B cell (primary cell): ENCODE data around the gene CALN1. TPM values are rescaled to one million over a fixed set of nuclear protein-coding genes. Genes with fewer than 3 reads are reported as not detected.

ENCODE experiments used
- ATAC-seq: fragments of 200-7000 bp; cut with Tn5 transposase; one replicate; pipeline ENCODE4 v1.10.0; 2021; ENCODE audit warnings: low read depth, mild to moderate bottlenecking, moderate number of reproducible peaks, moderate library complexity
- CTCF ChIA-PET: fragments of 350-600 bp; sonication (Branson Sonifier 250); formaldehyde crosslinking; loops from one replicate; lab custom pipeline; 2021; ENCODE audit warnings: antibody characterized with exemption, inconsistent platforms; lab: Charles Lee
- POLR2A ChIA-PET: fragments of 350-600 bp; sonication (Branson Sonifier 250); formaldehyde crosslinking; loops from one replicate; lab custom pipeline; 2021; ENCODE audit warnings: antibody characterized with exemption; lab: Charles Lee
- DNase-seq: peaks from one replicate; pipeline ENCODE4 v3.0.0; 2013
- H2AFZ ChIP-seq: 2 replicates; pipeline ENCODE4 v1.6.1; 2012; ENCODE audit warnings: mild to moderate bottlenecking, low read depth, low read length; ENCODE audit not compliant: insufficient read depth, poor library complexity, severe bottlenecking
- H3K27ac ChIP-seq, 2 donors: 1 replicate in 1 of 2; 2 replicates in 1 of 2; pipeline ENCODE4 v1.5.1; 2012 to 2013; ENCODE audit warnings: low read length in 2 of 2, mild to moderate bottlenecking in 2 of 2, moderate library complexity in 1 of 2
- H3K27me3 ChIP-seq, 4 experiments: fragments of 200-600 bp in 1 of 4; sonication (generic) in 1 of 4; replicated peaks in 1 of 4; 1 replicate in 2 of 4; 2 replicates in 2 of 4; pipeline versions ENCODE4 v1.6.1 to v1.7.0; 2013 to 2016; ENCODE audit warnings: low read length in 3 of 4, mild to moderate bottlenecking in 2 of 4, mixed read lengths in 1 of 4, moderate library complexity in 1 of 4; ENCODE audit not compliant: insufficient read depth in 4 of 4, control insufficient read depth in 3 of 4; ENCODE audit errors: control extremely low read depth in 1 of 4
- H3K36me3 ChIP-seq, 2 experiments: replicated peaks in 1 of 2; 1 replicate in 1 of 2; 2 replicates in 1 of 2; pipeline versions ENCODE4 v1.6.1 to v1.7.1; 2013; ENCODE audit warnings: low read length in 1 of 2; ENCODE audit not compliant: insufficient read depth in 2 of 2, control insufficient read depth in 1 of 2; ENCODE audit errors: control extremely low read depth in 1 of 2, extremely low read depth in 1 of 2
- H3K4me1 ChIP-seq, 2 donors: fragments of 200-600 bp in 1 of 2; sonication (generic) in 1 of 2; 1 replicate in 1 of 2; 2 replicates in 1 of 2; pipeline versions ENCODE4 v1.5.1 to v1.6.1; 2013 to 2017; ENCODE audit warnings: low read length in 2 of 2; ENCODE audit not compliant: control insufficient read depth in 2 of 2, insufficient read depth in 2 of 2
- H3K4me2 ChIP-seq: replicated peaks from 2 replicates; pipeline ENCODE3; 2012; ENCODE audit warnings: mild to moderate bottlenecking, low read depth, low read length; ENCODE audit not compliant: poor library complexity, severe bottlenecking
- H3K4me3 ChIP-seq, 5 experiments: fragments of 200-600 bp in 1 of 5; sonication (generic) in 1 of 5; 1 replicate in 3 of 5; 2 replicates in 2 of 5; pipeline versions ENCODE4 v1.5.1 to v1.7.0; 2011 to 2016; ENCODE audit warnings: low read length in 4 of 5, mild to moderate bottlenecking in 4 of 5, low read depth in 2 of 5, control low read depth in 1 of 5, moderate library complexity in 1 of 5; ENCODE audit not compliant: insufficient read depth in 1 of 5; ENCODE audit errors: control extremely low read depth in 1 of 5, extremely low read depth in 1 of 5
- H3K79me2 ChIP-seq: fragments of 200-600 bp; sonication (generic); one replicate; pipeline ENCODE4 v1.6.0; 2016; ENCODE audit warnings: low read length; ENCODE audit not compliant: control insufficient read depth, insufficient read depth
- H3K9ac ChIP-seq: fragments of 200-600 bp; sonication (generic); 2 replicates; pipeline ENCODE4 v1.6.1; 2017; ENCODE audit warnings: mild to moderate bottlenecking, low read length, moderate library complexity
- H3K9me3 ChIP-seq, 3 donors: one replicate each; pipeline versions ENCODE4 v1.6.1 to v1.7.1; 2013; ENCODE audit warnings: low read length in 2 of 3; ENCODE audit not compliant: control insufficient read depth in 2 of 3, insufficient read depth in 1 of 3; ENCODE audit errors: control extremely low read depth in 1 of 3
- H4K20me1 ChIP-seq: 2 replicates; pipeline ENCODE4 v1.6.0; 2012; ENCODE audit warnings: mild to moderate bottlenecking, low read length; ENCODE audit not compliant: insufficient read depth, control insufficient read depth, poor library complexity, severe bottlenecking
- H3K27ac Mint-ChIP-seq: one replicate; pipeline ENCODE4 v1.8.0; 2021; ENCODE audit warnings: mixed read lengths
- H3K27me3 Mint-ChIP-seq: one replicate; pipeline ENCODE4 v1.8.0; 2021; ENCODE audit warnings: mixed read lengths
- H3K4me1 Mint-ChIP-seq: one replicate; pipeline ENCODE4 v1.8.0; 2021; ENCODE audit warnings: mixed read lengths
- H3K4me3 Mint-ChIP-seq: one replicate; pipeline ENCODE4 v1.8.0; 2021; ENCODE audit warnings: mixed read lengths
- H3K9me3 Mint-ChIP-seq: one replicate; pipeline ENCODE4 v1.8.0; 2022; ENCODE audit warnings: mixed read lengths; ENCODE audit not compliant: insufficient read depth
- EZH2 ChIP-seq: IDR thresholded peaks from 2 replicates; pipeline ENCODE4 v1.6.1; 2012; ENCODE audit warnings: borderline replicate concordance, low read depth, mild to moderate bottlenecking, moderate library complexity, low read length; ENCODE audit not compliant: insufficient read depth, poor library complexity, severe bottlenecking
- WGBS: methylation state at CpG from one replicate; pipeline ENCODE4 v1.1.5; 2013; ENCODE audit warnings: missing lambda C conversion rate; ENCODE audit not compliant: insufficient coverage; 5-methylcytosine and 5-hydroxymethylcytosine counted together
- intact Hi-C: fragments of 100-400 bp; cut with micrococcal nuclease; formaldehyde crosslinking; loops from one replicate; pipeline ENCODE4 v1.10.0; 2022
- polyA plus RNA-seq: library from polyadenylated mRNA; depleted of rRNA; stranded (reverse); fragments of >200 nt; gene quantifications from 2 replicates; pipeline ENCODE4 v1.2.3, GENCODE V29; 2012
- total RNA-seq, 2 donors: library from RNA; stranded (reverse); fragments of 120-200 nt in 1 of 2; gene quantifications; 1 replicate in 1 of 2; 2 replicates in 1 of 2; pipeline versions ENCODE4 v1.2.3 to v1.2.4, GENCODE V29; 2013 to 2022
- TF ChIP-seq, protein P1 (sequence below): fragments of 200-600 bp; IDR thresholded peaks from one replicate; pipeline ENCODE4 v1.8.0; 2022; ENCODE audit warnings: antibody characterized with exemption, mild to moderate bottlenecking

The CALN1 gene
- total and polyA plus RNA-seq, 2 donors (not counting 1 experiment from before 2014, with no cell fraction given), result not detected

DNA sequence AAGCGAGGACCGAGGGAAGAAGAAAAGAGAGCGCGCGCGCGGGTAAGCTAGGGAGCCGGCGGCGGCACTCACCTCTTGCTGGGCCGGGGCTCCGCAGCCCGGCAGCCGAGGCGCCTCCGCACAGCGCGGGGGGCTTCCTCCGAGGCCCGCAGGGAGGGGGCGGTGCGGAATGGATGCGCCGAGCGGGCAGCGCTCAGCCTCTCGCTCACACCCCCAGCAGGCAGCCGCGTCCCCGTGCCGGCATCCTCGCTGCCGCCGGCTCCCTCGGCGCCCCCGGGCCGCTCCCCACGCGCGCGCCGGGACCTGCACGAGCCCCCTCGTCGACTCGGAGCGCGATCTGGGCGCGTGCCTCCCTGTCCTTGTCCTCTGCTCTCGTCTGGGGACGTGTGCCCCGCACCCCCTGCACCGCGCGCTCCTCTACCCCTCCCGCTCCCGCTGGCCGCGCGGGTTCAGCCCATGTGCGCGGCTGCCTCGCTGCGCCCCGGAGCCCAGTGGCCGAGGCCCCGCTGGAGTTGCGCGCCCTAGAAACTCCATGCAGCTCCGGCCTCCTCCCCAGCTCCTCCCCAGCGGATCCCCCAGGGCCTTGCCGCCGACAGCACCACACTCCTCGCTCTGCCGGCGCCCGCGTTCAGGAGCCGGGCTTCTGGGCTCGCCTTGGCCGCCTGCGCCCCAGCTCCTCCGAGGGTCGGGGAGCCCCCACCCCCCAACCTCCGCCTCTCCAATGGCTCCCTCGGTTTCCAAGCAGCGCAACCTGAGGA, 75.3 kb downstream of the CALN1 start:
- H4K20me1 ChIP-seq, result no peaks in the 10 kb centered on the region
- H3K9me3 ChIP-seq, result peaks cover 0 to 9% (median 0%) of the 10 kb centered on the region in 3 donors
- CTCF ChIA-PET, result no interaction called here
- H3K79me2 ChIP-seq, result no peaks in the 10 kb centered on the region
- DNase-seq (no peak), ATAC-seq (no peak)
- peaks cover 48% of the 10 kb centered on the region for H3K27me3 Mint-ChIP-seq
- no peaks in the 10 kb centered on the region for H3K4me1 ChIP-seq
- H3K4me3 ChIP-seq, result no peak overlapping the region
- 1% methylated on average over 88 of the region's 89 CpGs for WGBS
- no peak overlapping the region for H3K27ac Mint-ChIP-seq
- H3K4me3 Mint-ChIP-seq, result no peak overlapping the region
- H3K27ac ChIP-seq, result no peak overlapping the region
- no peak overlapping the region for H3K4me2 ChIP-seq
- no peaks in the 10 kb centered on the region for H3K4me1 Mint-ChIP-seq
- no peak overlapping the region for H3K9ac ChIP-seq
- H3K9me3 Mint-ChIP-seq, result peaks cover 4% of the 10 kb centered on the region
- TF ChIP-seq, protein P1, sequence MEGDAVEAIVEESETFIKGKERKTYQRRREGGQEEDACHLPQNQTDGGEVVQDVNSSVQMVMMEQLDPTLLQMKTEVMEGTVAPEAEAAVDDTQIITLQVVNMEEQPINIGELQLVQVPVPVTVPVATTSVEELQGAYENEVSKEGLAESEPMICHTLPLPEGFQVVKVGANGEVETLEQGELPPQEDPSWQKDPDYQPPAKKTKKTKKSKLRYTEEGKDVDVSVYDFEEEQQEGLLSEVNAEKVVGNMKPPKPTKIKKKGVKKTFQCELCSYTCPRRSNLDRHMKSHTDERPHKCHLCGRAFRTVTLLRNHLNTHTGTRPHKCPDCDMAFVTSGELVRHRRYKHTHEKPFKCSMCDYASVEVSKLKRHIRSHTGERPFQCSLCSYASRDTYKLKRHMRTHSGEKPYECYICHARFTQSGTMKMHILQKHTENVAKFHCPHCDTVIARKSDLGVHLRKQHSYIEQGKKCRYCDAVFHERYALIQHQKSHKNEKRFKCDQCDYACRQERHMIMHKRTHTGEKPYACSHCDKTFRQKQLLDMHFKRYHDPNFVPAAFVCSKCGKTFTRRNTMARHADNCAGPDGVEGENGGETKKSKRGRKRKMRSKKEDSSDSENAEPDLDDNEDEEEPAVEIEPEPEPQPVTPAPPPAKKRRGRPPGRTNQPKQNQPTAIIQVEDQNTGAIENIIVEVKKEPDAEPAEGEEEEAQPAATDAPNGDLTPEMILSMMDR, result no peak
- no peak for TF ChIP-seq EZH2
- intact Hi-C loops, result no loop called here
- POLR2A ChIA-PET, result no interaction called here
- no peaks in the 10 kb centered on the region for H3K36me3 ChIP-seq
- H2AFZ ChIP-seq, result no peak overlapping the region
- H3K27me3 ChIP-seq, result peaks cover 0 to 15% (median 5%) of the 10 kb centered on the region in 4 experiments

DNA sequence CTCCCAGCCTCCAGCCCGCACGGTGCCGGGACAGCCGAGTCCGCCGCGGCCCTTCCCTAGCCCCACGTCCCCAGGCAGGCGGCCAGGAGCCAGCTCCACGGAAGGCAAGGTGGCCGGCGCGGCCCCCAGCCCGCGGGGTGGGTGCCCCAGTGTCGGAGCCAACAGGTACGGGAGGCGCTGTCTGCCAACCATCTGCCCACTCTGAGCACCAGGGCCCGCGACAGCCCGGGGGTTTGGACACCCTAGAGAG, 75.8 kb downstream of the CALN1 start:
- Mint-ChIP-seq H3K27me3 (peaks cover 44% of the 10 kb centered on the region), H3K4me3 (no peak overlapping the region), H3K27ac (no peak overlapping the region), H3K4me1 (no peaks in the 10 kb centered on the region), H3K9me3 (peaks cover 4% of the 10 kb centered on the region)
- no peak for TF ChIP-seq EZH2
- TF ChIP-seq, protein P1, result no peak
- 5% methylated on average over 21 of the region's 21 CpGs for WGBS
- Histone ChIP-seq H3K9ac (no peak overlapping the region), H3K79me2 (no peaks in the 10 kb centered on the region), H3K27ac (no peak overlapping the region), H3K4me2 (no peak overlapping the region), H4K20me1 (no peaks in the 10 kb centered on the region), H3K4me3 (no peak overlapping the region), H3K27me3 (peaks cover 0 to 15% (median 5%) of the 10 kb centered on the region in 4 experiments), H2AFZ (no peak overlapping the region), H3K36me3 (no peaks in the 10 kb centered on the region), H3K9me3 (peaks cover 0 to 9% (median 0%) of the 10 kb centered on the region in 3 donors), H3K4me1 (no peaks in the 10 kb centered on the region)
- no peak for ATAC-seq
- no peak for DNase-seq
- ChIA-PET CTCF (interaction anchor here (0.6 kb wide), 1 partner anchor 594 kb away, joined by 3 read pairs; no protein-coding TSS in a partner anchor), POLR2A (no interaction called here)
- intact Hi-C loops, result no loop called here
